SIG-M5 treated with dmso at 0.1 percent for 504 hours (cell line): ENCODE measurements around the gene REXO2.

Source experiments
- DNase-seq: peaks from one replicate; lab custom pipeline; 2025; ENCODE audit not compliant: unreplicated experiment; lab: John Stamatoyannopoulos, UW

REXO2 gene

DNA sequence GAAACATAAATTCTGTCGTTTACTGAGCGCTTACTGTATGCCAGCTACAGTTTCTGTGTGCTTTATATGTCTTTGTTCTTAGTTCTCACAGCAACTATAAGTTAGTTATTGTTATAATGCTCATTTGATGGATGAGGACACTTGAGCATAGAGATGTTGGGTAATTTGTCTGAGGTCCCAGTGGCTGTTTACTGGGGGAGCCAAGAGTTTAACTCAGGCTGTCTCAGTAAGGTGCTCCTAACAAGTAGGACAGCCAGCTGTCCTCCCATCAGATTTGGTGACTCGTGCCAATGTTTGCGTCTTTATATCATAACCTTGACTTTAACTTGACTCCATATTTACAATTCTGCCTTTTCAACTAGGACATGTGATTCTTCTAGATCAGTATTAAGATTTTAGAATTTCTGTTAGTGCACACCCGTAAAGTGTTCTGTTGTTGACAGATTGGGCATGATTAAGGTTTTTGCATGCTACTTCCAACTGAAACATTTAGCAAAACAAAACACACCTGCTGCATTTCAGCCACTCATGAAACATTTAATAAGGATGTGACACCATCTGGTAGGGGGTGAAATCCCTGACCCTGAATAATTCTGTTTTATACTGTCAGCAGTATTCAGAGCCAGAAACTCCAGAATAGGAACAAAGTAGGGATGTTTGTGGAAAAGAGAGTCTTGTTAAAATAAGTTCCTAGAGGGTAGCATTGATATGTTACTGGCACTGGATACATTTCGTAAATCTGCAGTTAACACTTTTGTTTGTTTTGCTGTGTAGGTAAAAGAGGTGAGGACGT lies 1.9 kb downstream of the REXO2 start:
- no peak for DNase-seq

DNA sequence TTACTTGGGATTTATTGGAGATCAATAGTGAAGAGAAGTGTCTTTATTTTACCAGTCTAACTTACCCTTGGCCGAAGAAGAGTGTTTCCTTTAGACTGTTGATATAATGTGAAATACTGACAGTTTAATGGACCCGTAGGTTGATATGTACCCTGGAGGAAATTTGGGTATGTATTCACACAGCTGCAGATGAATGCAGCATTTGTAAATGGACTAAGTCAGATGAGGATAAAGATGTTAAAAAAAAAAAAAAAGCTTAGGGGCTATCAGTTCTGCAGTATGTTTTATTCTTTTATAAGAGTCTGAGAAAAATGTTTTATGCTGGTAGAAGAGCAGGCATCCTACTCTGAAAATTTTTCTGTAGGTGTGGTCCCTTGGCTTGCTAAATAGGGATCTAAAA lies 2.7 kb downstream of the REXO2 start:
- no peak for DNase-seq

DNA sequence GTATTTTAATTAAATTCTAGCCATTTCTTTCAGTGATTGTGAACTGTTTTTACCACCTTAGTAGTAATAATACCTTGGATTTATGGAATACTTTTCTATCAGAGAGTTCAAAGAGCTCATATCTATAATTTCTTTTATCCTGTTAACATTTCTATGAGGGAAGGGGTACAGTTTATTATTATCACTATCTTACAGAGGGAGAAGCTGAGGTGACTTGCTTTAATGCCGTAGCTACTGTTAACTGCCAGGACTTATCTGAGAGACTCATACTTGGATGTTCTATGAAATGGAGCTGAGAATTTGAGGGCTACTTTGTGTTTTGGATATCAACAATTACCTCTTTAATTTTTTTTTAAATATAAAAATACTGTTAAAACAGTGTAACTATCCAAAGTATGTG lies 3.3 kb downstream of the REXO2 start:
- no peak for DNase-seq

DNA sequence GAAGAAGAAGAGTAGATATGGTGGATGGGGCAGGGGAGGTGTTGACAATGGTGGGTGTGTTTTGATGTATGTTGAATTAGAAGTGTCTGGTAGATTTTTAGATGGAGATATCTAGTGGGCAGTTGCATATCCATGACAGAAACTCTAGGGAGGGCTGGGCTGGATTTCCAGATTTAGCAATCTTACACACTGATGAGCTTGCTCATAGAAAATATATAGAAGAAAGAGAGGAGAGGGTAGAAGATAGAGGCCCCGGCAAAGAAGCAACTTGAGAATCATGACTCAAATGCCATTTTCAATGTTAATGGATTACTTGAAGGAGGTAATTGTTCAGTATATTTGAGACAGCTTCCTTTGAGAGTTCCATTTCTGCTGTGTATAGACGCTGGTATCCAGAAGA lies 8.2 kb downstream of the REXO2 start:
- DNase-seq, result no peak

DNA sequence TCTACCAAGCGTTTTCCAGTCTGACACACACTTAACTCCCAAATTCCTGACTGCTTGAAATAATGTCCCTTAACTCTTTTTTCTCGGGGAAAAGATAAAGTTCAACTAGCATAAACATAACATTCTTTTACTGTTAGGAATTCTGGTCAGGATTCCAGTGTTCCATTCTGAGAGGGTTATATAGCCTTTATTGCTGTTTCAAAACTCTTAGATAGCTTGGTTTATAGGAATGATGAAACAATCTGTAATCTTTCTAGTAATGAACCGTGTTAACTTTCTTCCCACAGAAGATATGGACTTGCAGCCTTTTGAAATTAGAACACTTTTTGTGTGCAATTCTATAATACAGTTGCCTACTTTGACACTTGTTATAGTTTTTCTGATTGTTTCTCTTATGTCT lies 8.6 kb downstream of the REXO2 start:
- no peak for DNase-seq

DNA sequence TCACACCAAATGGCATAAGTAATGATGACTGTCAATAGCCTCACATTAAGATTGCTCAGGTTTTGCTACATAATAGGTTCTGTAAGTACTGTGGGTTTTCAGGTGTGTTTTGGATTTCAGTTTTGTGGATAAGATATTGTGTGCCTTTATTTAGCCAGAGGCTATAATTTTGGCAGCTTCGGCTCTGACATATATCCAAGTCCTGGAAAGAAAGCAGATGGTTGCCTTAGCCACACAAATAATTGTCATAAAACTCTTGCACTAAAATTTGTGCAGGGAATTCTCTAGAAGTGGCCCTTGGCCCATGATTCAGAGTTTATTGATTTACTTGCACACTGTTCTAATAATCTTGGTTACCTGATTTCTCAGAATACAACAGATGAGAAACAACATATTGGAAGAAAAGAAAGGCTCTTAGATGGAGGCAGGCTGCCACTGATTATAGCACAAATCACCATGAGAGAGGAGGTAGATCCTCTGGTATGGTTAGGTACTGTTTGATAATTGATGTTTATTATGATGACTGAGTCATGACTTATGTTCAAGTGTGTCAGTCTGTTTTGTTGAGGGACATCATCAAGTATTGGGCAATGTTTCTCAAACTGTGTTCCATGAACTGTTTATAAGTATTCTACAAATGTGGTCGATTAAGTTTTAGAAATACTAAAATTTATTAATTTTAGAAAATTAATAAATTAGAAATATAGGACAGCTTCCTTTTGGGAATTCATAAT lies 9.6 kb downstream of the REXO2 start:
- DNase-seq, result no peak

DNA sequence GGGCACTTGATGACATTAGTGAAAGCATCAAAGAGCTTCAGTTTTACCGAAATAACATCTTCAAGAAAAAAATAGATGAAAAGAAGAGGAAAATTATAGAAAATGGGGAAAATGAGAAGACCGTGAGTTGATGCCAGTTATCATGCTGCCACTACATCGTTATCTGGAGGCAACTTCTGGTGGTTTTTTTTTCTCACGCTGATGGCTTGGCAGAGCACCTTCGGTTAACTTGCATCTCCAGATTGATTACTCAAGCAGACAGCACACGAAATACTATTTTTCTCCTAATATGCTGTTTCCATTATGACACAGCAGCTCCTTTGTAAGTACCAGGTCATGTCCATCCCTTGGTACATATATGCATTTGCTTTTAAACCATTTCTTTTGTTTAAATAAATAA lies 10.6 kb downstream of the REXO2 start:
- no peak for DNase-seq

DNA sequence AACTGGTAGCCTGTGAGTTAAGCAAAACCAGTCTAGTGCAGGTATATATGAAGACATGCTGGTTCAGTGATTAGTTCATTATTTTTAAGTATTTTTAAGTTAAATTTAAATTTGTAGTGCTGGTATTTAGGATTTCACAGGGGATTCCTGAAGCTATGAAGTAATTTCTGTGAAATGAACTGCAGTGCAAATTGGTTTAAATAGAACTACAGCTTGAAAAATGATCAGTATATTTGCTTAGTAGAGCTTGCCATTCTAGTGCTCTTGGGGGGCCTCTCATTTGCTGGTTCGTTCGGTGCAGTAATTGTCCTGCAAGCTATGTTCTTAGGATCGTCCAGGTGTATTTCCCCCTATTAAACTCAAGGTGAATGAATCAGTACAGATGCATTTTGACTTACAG lies 13.1 kb downstream of the REXO2 start:
- DNase-seq, result no peak

DNA sequence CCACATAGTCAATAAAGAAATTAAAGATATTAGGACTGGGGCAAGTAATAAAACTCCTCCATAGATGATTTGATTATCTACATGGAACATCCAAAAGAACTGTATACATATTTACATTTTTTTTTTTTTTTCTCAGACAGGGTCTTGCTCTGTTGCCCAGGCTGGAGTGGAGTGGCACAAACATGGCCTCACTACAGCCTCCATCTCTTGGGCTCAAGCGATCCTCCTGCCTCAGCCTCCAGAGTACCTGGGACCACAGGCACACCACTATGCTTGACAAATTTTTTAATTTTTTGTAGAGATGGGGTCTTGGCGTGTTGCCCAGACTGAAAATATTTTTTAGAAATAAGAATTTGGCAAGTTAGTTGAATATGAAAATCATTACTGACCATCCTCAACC lies 24.7 kb downstream of the REXO2 start:
- DNase-seq, result no peak

DNA sequence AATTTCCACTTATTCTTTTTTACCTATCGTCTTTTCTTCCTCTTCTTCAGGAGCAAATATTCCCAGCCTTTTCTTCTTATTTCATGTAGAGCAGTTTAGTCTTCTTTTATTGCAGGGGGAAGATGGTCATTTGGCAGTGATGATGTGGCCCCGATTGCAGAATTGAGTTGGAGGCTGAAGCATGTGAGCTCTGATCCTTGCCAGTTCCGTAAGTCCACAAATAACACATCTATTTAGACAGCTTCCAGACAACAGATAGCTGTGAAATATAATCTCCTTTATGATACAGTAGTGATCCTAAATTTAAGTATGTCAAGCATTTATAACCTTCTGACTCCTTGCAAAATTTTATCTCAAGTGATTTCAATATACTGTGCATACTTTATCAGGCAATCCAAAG lies 27.5 kb downstream of the REXO2 start:
- DNase-seq, result no peak

DNA sequence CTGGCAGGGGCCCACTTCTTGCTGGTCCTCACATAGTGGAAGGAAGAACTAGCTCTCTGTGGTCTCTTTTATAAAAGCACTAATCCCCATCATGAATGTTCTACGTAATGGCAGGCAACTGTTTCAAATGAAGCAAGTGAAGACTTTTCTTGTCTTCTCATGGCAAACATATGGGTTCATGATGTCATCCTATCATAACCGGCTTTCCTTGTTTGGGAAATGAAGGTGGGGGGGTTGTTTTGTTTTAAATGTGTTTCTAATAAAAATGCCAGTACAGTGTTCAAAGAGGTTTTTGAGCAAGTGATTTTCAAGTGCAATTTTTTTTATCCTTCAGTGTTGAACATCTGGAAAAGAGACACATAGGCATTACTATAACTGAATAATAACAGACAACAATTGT lies 33.4 kb downstream of the REXO2 start:
- no peak for DNase-seq

DNA sequence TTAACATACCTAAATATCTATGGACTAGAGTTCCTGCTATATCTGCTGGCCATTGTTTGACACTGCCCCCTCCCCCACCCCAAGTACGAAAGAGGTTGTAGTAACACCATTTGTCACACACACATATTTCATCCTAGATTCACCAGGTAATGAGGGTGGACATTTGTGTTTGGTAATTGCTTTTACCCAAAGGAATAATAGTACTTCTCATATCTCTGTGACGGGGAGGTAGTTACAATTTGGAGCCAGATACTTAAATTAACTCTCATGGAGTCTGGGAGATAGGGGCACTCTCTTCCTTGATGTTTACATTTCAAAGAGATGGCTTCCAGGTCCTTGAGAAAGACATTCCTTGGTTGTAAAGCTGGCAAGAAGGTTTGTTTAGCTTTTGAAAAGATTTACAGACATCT lies 38.7 kb downstream of the REXO2 start:
- no peak for DNase-seq

DNA sequence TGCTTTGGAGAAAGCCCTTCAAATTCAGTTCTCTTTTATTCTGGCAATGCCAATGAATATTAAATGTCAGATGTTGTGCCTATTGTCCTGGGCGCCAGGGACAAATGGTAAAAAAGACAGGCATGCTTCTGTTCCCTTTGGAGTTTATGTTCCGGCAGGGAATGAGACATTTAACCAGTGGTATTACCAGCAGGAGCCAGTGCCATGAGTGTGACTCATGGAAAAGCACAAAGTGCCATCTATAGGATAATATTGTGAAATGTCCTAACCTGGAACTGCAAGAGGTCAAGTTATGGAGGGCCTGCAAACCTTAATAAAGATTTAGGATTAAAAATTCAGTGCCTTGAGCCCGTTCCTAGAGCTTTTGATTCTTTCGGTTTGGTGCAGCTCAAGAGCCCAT lies 39.5 kb downstream of the REXO2 start:
- DNase-seq, result no peak

DNA sequence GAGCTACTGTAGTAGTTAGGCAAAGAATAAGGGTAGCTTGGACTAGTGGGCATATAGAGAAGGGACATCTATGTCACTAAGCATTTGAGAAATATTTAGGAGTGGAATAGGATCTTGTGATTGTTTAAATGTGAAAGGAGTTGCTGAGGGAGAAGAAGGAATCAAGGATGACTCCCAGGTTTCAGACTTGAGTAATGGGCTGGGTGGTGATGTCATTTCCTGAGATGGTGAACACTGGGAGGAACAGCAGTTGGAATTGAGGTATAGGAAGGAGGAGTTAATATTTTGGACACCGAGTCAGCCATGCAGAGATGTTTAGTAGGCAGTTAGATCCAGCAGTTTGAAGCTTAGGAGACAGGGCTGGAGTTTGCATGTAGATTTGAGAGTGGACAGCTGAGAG lies 40.1 kb downstream of the REXO2 start:
- DNase-seq, result no peak

DNA sequence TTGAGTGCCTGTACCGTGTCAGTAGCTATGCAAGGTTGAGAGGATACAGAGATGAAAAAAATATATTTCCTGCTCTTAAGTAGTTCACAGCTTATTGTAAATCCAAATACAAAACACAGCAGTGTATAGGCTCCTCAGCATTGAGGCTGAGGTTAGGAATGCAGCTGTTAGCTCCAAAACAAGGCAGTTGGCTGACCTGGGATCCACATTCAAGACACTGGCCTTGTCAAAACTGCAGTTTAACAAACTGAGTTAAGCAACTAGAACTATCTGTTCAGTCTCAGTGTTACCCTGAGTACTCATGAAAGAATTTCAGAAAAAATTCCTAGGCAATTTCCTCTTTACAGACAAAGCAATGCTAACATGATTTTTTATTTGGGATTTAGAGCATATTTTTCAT lies 42.8 kb downstream of the REXO2 start:
- no peak for DNase-seq

DNA sequence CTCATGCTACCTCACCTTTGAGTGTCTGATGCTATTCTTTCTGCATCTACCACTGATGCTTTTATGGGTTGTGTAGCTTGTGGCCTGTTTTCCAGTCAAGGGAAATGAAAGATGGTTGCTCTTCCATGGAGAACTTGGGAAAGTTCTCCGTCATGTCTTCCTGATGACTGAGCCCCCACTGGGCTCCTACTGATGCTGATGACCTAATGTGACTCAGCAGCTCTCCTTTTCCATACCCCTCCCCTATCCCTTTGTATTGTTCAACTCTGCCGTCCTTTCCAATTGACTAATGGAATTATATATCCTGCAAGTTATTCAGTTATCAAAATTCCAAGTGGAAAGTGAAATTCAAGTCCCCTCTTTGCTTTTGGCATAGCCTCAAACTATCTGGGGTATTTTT lies 44.7 kb downstream of the REXO2 start:
- no peak for DNase-seq

DNA sequence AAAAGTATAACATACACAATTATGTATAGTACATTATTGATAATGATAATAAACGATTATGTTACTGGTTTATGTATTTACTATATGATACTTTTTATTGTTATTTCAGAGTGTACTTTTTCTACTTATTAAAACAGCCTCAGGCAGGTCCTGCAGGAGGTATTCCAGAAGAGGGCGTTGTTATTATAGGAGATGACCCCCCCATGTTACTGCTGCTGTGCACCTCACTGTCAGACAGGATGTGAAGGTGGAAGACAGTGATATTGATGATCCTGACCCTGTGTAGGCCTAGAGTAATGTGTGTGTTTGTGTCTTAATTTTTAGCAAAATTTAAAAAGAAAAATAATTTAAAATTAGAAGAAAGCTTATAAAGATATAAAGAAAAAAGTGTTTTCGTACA lies 57.6 kb downstream of the REXO2 start:
- DNase-seq, result no peak

DNA sequence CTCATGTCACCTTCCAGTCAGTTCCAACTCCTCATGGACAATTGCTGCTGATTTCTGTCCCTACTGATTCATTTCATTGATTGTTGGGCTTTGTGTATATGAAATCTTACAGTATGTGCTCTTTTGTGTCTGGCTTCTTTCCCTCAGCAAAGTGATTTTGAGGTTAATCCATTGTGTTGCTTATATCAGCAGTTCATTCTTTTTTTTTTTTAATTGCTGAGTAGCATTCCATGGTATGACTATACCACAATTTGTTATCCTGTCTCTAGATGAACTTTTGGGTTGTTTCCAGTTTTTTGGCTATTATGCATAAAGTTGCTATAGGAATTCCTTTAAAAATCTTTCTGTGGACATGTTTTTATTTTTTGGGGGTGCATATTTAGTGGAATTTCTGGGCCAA lies 60.5 kb downstream of the REXO2 start:
- DNase-seq, result no peak
